Activated T-cell treated with anti-CD3 and anti-CD28 coated beads, Interleukin-2, amount 50 U/mL, for 4 hours (primary cell): ENCODE results near the gene TAF3. TPM values are rescaled to one million over a fixed set of nuclear protein-coding genes. Genes with fewer than 3 reads are reported as not detected.

Experiments
- ATAC-seq, 2 donors: fragments of 200-7000 bp; cut with Tn5 transposase; one replicate each; pipeline ENCODE4 v1.10.0; 2021
- DNase-seq: peaks from one replicate; pipeline ENCODE4 v3.0.0-alpha.2; 2020
- H3K27me3 Mint-ChIP-seq: one replicate; pipeline ENCODE4 v1.8.0; 2021; ENCODE audit warnings: low read depth, mixed read lengths
- H3K36me3 Mint-ChIP-seq: one replicate; pipeline ENCODE4 v1.8.0; 2022; ENCODE audit warnings: mixed read lengths; ENCODE audit not compliant: insufficient read depth
- H3K4me1 Mint-ChIP-seq: one replicate; pipeline ENCODE4 v1.8.0; 2021; ENCODE audit warnings: low read depth, mixed read lengths
- H3K4me3 Mint-ChIP-seq: one replicate; pipeline ENCODE4 v1.8.0; 2021; ENCODE audit warnings: mild to moderate bottlenecking, moderate library complexity, mixed read lengths
- H3K9me3 Mint-ChIP-seq: one replicate; pipeline ENCODE4 v1.8.0; 2021; ENCODE audit warnings: mixed read lengths
- total RNA-seq, 3 donors: library from RNA; stranded (reverse); gene quantifications; one replicate each; pipeline ENCODE4 v1.2.1, GENCODE V29; 2021

The TAF3 gene
- total RNA-seq, 3 donors from 2014 or later = 21.0 to 22.2 (median 22.0) TPM

GRCh38 chr10:7945034-7945433, 126.7 kb downstream of the TAF3 start:
- DNase-seq (no peak), ATAC-seq (no peak)
- Mint-ChIP-seq H3K27me3 (no peaks in the 10 kb centered on the region), H3K9me3 (no peaks in the 10 kb centered on the region), H3K4me1 (peaks cover 29% of the 10 kb centered on the region), H3K36me3 (peaks cover 29% of the 10 kb centered on the region), H3K4me3 (no peak overlapping the region)

GRCh38 chr10:7945469-7946187, 127.3 kb downstream of the TAF3 start:
- DNase-seq = no peak
- H3K4me1 Mint-ChIP-seq = peaks cover 34% of the 10 kb centered on the region
- H3K36me3 Mint-ChIP-seq = peaks cover 29% of the 10 kb centered on the region
- ATAC-seq = no peak
- H3K4me3 Mint-ChIP-seq = no peak overlapping the region
- no peaks in the 10 kb centered on the region for H3K9me3 Mint-ChIP-seq
- H3K27me3 Mint-ChIP-seq = no peaks in the 10 kb centered on the region

- no peak overlapping the region for H3K4me3 Mint-ChIP-seq
- ATAC-seq (no peak), DNase-seq (no peak)
- peaks cover 35% of the 10 kb centered on the region for H3K4me1 Mint-ChIP-seq
- H3K36me3 Mint-ChIP-seq = peaks cover 30% of the 10 kb centered on the region
- H3K9me3 Mint-ChIP-seq = no peaks in the 10 kb centered on the region
- no peaks in the 10 kb centered on the region for H3K27me3 Mint-ChIP-seq
Measured at GRCh38 chr10:7948371-7949000, 130.2 kb downstream of the TAF3 start.

GRCh38 chr10:7950981-7951847, 132.9 kb downstream of the TAF3 start:
- no peak for ATAC-seq
- Mint-ChIP-seq H3K4me1 (peaks cover 22% of the 10 kb centered on the region), H3K27me3 (no peaks in the 10 kb centered on the region)

GRCh38 chr10:7952266-7952665, 134.0 kb downstream of the TAF3 start:
- H3K27me3 Mint-ChIP-seq = no peaks in the 10 kb centered on the region
- DNase-seq = no peak
- H3K36me3 Mint-ChIP-seq = peaks cover 25% of the 10 kb centered on the region
- H3K9me3 Mint-ChIP-seq = no peaks in the 10 kb centered on the region
- no peak for ATAC-seq
- no peak overlapping the region for H3K4me3 Mint-ChIP-seq
- peaks cover 26% of the 10 kb centered on the region for H3K4me1 Mint-ChIP-seq

More at GRCh38 chr10:7950981-7951847, 132.9 kb downstream of the TAF3 start:
- Mint-ChIP-seq H3K4me3 (no peak overlapping the region), H3K36me3 (peaks cover 24% of the 10 kb centered on the region), H3K9me3 (no peaks in the 10 kb centered on the region)
- DNase-seq = no peak

- peaks cover 22% of the 10 kb centered on the region for H3K4me1 Mint-ChIP-seq
- H3K36me3 Mint-ChIP-seq = peaks cover 17% of the 10 kb centered on the region
- ATAC-seq = no peak
- DNase-seq = no peak
- H3K9me3 Mint-ChIP-seq = no peaks in the 10 kb centered on the region
- no peaks in the 10 kb centered on the region for H3K27me3 Mint-ChIP-seq
- no peak overlapping the region for H3K4me3 Mint-ChIP-seq
Measured at GRCh38 chr10:7953447-7953846, 135.1 kb downstream of the TAF3 start.

- Mint-ChIP-seq H3K4me1 (peaks cover 16% of the 10 kb centered on the region), H3K36me3 (peaks cover 12% of the 10 kb centered on the region)
Measured at GRCh38 chr10:7955446-7955845, 137.1 kb downstream of the TAF3 start.

GRCh38 chr10:7956508-7956907, 138.2 kb downstream of the TAF3 start:
- no peak overlapping the region for H3K4me3 Mint-ChIP-seq
- no peaks in the 10 kb centered on the region for H3K9me3 Mint-ChIP-seq
- no peak for DNase-seq
- peaks cover 12% of the 10 kb centered on the region for H3K36me3 Mint-ChIP-seq
- H3K4me1 Mint-ChIP-seq = peaks cover 11% of the 10 kb centered on the region
- peak in 1 of 2 donors; percentile 35 for ATAC-seq
- no peaks in the 10 kb centered on the region for H3K27me3 Mint-ChIP-seq

More at GRCh38 chr10:7955446-7955845, 137.1 kb downstream of the TAF3 start:
- no peak overlapping the region for H3K4me3 Mint-ChIP-seq
- no peaks in the 10 kb centered on the region for H3K9me3 Mint-ChIP-seq
- no peaks in the 10 kb centered on the region for H3K27me3 Mint-ChIP-seq
- DNase-seq (no peak), ATAC-seq (no peak)

GRCh38 chr10:7957591-7957990, 139.3 kb downstream of the TAF3 start:
- DNase-seq (no peak), ATAC-seq (no peak)
- Mint-ChIP-seq H3K4me1 (peaks cover 8% of the 10 kb centered on the region), H3K4me3 (no peak overlapping the region), H3K36me3 (peaks cover 12% of the 10 kb centered on the region), H3K27me3 (no peaks in the 10 kb centered on the region), H3K9me3 (no peaks in the 10 kb centered on the region)

- DNase-seq = no peak
- Mint-ChIP-seq H3K4me1 (peaks cover 8% of the 10 kb centered on the region), H3K4me3 (no peak overlapping the region), H3K27me3 (no peaks in the 10 kb centered on the region), H3K9me3 (no peaks in the 10 kb centered on the region), H3K36me3 (peaks cover 9% of the 10 kb centered on the region)
- no peak for ATAC-seq
Measured at GRCh38 chr10:7958442-7958841, 140.1 kb downstream of the TAF3 start.

- Mint-ChIP-seq H3K36me3 (peaks cover 22% of the 10 kb centered on the region), H3K4me1 (peaks cover 10% of the 10 kb centered on the region), H3K9me3 (no peaks in the 10 kb centered on the region), H3K27me3 (no peaks in the 10 kb centered on the region), H3K4me3 (no peak overlapping the region)
- DNase-seq = no peak
- ATAC-seq = no peak
Measured at GRCh38 chr10:7960108-7960507, 141.8 kb downstream of the TAF3 start.

- H3K9me3 Mint-ChIP-seq = no peaks in the 10 kb centered on the region
- no peaks in the 10 kb centered on the region for H3K27me3 Mint-ChIP-seq
- H3K36me3 Mint-ChIP-seq = peaks cover 26% of the 10 kb centered on the region
- ATAC-seq (no peak), DNase-seq (no peak)
- H3K4me1 Mint-ChIP-seq = peaks cover 2% of the 10 kb centered on the region
- no peak overlapping the region for H3K4me3 Mint-ChIP-seq
Measured at GRCh38 chr10:7962592-7962991, 144.3 kb downstream of the TAF3 start.

- ATAC-seq = no peak
- no peak overlapping the region for H3K4me3 Mint-ChIP-seq
- H3K36me3 Mint-ChIP-seq = peaks cover 35% of the 10 kb centered on the region
Measured at GRCh38 chr10:7965457-7965856, 147.2 kb downstream of the TAF3 start.

GRCh38 chr10:7967035-7967434, 148.7 kb downstream of the TAF3 start:
- peaks cover 39% of the 10 kb centered on the region for H3K36me3 Mint-ChIP-seq
- DNase-seq = no peak
- peaks cover 5% of the 10 kb centered on the region for H3K4me1 Mint-ChIP-seq
- H3K27me3 Mint-ChIP-seq = no peaks in the 10 kb centered on the region
- H3K9me3 Mint-ChIP-seq = no peaks in the 10 kb centered on the region
- no peak for ATAC-seq
- no peak overlapping the region for H3K4me3 Mint-ChIP-seq

More at GRCh38 chr10:7965457-7965856, 147.2 kb downstream of the TAF3 start:
- DNase-seq = no peak
- no peaks in the 10 kb centered on the region for H3K27me3 Mint-ChIP-seq
- H3K9me3 Mint-ChIP-seq = no peaks in the 10 kb centered on the region
- H3K4me1 Mint-ChIP-seq = peaks cover 5% of the 10 kb centered on the region
